HUES48 (cell line): ENCODE results near the gene ADAMTS17.

Experiments used
- H3K27ac ChIP-seq: one replicate; pipeline ENCODE4 v1.7.0; 2013; ENCODE audit warnings: low read depth, low read length, inconsistent platforms
- H3K27me3 ChIP-seq: 2 replicates; pipeline ENCODE4 v1.6.1; 2013; ENCODE audit warnings: mild to moderate bottlenecking, low read length; ENCODE audit not compliant: control insufficient read depth, insufficient read depth
- H3K36me3 ChIP-seq: 2 replicates; pipeline ENCODE4 v1.6.1; 2013; ENCODE audit warnings: low read length; ENCODE audit not compliant: control insufficient read depth, insufficient read depth
- H3K4me1 ChIP-seq: 2 replicates; pipeline ENCODE4 v1.6.1; 2013; ENCODE audit warnings: mild to moderate bottlenecking, low read length; ENCODE audit not compliant: control insufficient read depth, insufficient read depth
- H3K4me3 ChIP-seq: 2 replicates; pipeline ENCODE4 v1.5.1; 2013; ENCODE audit warnings: mild to moderate bottlenecking, low read depth, low read length
- H3K9ac ChIP-seq: 2 replicates; pipeline ENCODE4 v1.6.1; 2013; ENCODE audit warnings: mild to moderate bottlenecking, low read depth, low read length, moderate library complexity
- H3K9me3 ChIP-seq: 2 replicates; pipeline ENCODE4 v1.6.1; 2013; ENCODE audit warnings: low read length; ENCODE audit not compliant: control insufficient read depth, insufficient read depth

The ADAMTS17 gene, protein sequence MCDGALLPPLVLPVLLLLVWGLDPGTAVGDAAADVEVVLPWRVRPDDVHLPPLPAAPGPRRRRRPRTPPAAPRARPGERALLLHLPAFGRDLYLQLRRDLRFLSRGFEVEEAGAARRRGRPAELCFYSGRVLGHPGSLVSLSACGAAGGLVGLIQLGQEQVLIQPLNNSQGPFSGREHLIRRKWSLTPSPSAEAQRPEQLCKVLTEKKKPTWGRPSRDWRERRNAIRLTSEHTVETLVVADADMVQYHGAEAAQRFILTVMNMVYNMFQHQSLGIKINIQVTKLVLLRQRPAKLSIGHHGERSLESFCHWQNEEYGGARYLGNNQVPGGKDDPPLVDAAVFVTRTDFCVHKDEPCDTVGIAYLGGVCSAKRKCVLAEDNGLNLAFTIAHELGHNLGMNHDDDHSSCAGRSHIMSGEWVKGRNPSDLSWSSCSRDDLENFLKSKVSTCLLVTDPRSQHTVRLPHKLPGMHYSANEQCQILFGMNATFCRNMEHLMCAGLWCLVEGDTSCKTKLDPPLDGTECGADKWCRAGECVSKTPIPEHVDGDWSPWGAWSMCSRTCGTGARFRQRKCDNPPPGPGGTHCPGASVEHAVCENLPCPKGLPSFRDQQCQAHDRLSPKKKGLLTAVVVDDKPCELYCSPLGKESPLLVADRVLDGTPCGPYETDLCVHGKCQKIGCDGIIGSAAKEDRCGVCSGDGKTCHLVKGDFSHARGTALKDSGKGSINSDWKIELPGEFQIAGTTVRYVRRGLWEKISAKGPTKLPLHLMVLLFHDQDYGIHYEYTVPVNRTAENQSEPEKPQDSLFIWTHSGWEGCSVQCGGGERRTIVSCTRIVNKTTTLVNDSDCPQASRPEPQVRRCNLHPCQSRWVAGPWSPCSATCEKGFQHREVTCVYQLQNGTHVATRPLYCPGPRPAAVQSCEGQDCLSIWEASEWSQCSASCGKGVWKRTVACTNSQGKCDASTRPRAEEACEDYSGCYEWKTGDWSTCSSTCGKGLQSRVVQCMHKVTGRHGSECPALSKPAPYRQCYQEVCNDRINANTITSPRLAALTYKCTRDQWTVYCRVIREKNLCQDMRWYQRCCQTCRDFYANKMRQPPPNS

DNA sequence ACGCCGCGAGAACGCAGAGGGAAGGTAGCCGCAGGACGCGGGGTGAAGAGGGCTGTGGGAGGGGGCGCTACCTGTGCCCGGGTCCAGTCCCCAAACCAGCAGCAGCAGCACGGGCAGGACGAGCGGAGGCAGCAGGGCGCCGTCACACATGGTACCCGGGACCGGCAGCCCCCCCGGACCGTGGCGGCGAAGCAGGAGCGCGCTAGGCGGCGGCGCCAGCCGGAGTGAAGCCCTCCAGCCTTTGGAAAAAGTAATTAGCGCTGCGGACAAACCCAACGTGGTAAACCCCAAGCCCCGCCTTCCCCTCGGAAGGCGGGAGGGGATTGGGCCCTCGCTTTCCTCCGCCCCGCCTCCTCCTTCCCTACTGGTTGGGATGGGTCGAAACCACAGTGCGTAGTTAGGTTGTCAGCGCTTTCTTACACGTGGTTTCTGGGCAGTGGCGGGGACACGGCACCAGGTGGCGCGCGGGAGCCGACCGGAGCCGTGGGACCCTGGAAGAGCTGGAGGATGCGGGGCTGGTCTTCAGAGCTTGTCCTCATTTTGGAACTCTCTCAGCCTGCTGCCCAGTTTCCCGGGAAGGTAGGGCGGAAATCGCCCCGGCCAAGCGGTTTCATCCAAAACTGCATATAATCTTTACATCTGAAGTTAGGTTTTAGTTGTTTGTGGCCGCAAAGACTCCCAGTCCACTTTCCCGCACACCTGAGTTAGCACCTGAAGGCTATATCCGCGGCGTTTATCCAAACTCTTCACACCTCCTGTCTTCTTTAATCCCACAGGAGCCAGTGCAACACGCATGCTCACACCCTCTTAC lies at the start of gene ADAMTS17:
Gene ADAMTS17 (minus strand): TSS at position 226 of the 811 bp plus-strand sequence. CDS start 76 bp downstream, at position 150.
- Histone ChIP-seq H3K27ac (no peak within 1 kb of the TSS), H3K9me3 (no peaks in the 10 kb centered on the region), H3K9ac (no peak within 1 kb of the TSS), H3K36me3 (no peaks in the 10 kb centered on the region), H3K4me3 (peak within 1 kb of the TSS; percentile 72), H3K27me3 (peaks cover 44% of the 10 kb centered on the region), H3K4me1 (peaks cover 12% of the 10 kb centered on the region; the same call in 1 of the 2 replicates)

DNA sequence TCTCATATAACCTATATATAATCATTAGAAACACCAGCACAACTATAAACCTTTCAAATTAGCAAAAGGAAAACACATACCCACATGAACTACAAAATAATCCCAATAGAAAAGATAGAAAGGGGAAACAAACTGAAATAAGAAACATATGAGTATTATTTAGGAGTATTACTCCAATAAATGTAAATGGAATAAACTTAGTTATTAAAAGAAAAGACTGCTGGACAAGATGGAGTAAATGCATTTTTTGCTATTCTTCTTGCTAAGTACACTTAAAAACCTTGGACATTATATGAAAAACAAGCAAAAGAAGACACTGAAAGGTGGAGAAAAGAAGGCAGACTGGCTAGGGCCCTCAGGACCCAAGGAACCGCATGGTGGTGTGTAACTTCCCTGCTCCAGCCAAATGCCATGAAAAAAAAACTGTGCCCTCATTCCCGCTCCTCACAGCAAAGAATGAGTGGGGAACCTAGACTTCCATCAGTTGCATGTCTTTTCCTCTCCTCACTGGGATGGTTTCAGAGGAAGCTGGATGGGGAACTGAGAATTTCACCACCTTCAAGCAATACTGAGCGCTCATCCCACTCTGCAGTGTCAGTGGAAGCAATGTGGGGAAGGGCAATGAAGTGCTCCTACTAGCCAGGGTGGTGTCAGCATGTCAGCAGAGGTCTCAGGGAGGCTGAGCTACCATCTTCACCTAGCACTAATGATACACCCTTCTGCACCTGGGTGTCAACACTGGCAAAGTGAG lies 43.7 kb upstream of the ADAMTS17 start:
- no peak overlapping the region for H3K27ac ChIP-seq
- H3K27me3 ChIP-seq: no peaks in the 10 kb centered on the region
- H3K4me1 ChIP-seq: no peaks in the 10 kb centered on the region
- no peak overlapping the region for H3K4me3 ChIP-seq
- H3K9me3 ChIP-seq: peaks cover 47% of the 10 kb centered on the region
- no peaks in the 10 kb centered on the region for H3K36me3 ChIP-seq
- H3K9ac ChIP-seq: no peak overlapping the region

DNA sequence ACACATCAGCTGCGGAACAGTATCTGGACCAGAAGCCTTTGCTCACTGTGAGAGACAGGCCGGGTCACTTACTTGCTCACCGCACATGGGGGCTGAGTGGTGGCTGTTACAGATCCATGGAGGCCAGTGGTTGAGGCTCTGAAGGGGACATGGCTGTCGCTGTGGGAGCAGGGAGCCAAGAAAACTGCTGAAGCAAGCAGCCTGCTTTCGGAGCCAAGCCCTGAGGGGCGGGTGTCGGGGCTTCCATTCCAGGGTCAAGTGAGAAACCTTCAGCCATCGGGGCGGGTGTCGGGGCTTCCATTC lies 42.3 kb upstream of the ADAMTS17 start:
- no peaks in the 10 kb centered on the region for H3K27me3 ChIP-seq
- no peak overlapping the region for H3K27ac ChIP-seq
- H3K4me3 ChIP-seq: no peak overlapping the region
- H3K9ac ChIP-seq: no peak overlapping the region
- no peaks in the 10 kb centered on the region for H3K36me3 ChIP-seq
- peaks cover 50% of the 10 kb centered on the region for H3K9me3 ChIP-seq
- no peaks in the 10 kb centered on the region for H3K4me1 ChIP-seq

DNA sequence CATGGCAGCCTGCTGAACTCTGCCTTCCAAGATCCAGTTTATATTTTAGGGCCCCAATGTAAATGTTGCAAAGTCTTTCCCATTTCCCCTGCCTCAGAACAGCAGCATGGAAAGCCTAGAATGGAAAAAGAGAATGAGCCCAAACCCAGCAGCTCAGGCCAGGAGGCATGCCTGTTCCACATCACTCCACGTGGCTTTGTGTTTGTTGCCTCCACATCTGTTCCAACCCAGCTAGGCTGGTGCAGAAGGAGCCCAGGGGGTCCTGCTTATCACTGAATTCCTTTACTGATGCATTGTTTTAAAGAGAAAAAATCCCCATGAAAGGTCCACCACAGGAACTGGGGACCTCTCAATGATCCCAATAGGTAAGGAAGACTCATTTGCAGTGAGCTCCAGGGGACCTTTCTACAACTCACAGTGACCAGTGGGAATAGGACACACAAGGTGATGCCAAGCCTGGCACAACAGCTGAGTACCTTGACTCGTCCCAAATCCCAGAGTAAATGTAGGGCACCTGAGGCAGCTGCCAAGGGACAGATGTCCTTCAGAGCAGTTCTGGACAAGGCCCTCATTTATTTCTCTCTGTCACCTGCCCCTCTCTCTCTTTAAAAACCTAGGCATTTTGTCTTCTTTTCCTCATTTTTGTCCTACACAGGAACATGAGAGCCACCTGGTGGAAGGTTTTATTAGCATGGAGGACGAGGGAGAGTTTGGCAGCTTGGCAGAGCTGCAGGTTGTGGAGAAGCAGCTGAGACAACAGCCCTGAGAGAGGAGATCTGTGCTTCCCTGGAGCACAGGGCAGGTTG lies 41.7 kb upstream of the ADAMTS17 start:
- Histone ChIP-seq H3K9me3 (peaks cover 46% of the 10 kb centered on the region), H3K27ac (no peak overlapping the region), H3K9ac (no peak overlapping the region), H3K27me3 (no peaks in the 10 kb centered on the region), H3K4me1 (no peaks in the 10 kb centered on the region), H3K4me3 (no peak overlapping the region), H3K36me3 (no peaks in the 10 kb centered on the region)

DNA sequence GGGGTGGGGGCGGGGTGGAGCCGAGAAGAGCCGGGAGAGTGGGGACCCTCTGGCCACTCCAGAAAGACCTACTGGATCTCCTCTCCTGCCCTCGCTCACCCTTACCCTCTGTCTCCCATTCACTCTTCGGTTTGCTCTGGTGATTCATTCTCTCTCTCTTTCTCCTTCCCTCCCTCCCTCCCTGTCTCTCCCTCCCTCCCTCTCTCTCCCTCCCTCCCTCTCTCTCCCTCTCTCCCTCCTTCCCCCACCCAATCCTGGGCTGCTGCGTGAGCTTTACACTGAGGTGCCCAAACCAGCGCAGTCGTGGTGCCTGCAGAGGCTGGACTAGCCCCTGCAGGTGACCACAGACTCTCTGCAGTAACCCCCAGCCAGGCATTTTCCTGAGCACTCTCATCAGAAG lies 32.2 kb upstream of the ADAMTS17 start:
- no peak overlapping the region for H3K9ac ChIP-seq
- H3K4me1 ChIP-seq: no peaks in the 10 kb centered on the region
- H3K4me3 ChIP-seq: peak overlapping the region; percentile 75; the same call in 1 of the 2 replicates
- H3K27me3 ChIP-seq: peaks cover 33% of the 10 kb centered on the region
- H3K27ac ChIP-seq: no peak overlapping the region
- peaks cover 4% of the 10 kb centered on the region; the same call in 1 of the 2 replicates for H3K9me3 ChIP-seq
- H3K36me3 ChIP-seq: no peaks in the 10 kb centered on the region

DNA sequence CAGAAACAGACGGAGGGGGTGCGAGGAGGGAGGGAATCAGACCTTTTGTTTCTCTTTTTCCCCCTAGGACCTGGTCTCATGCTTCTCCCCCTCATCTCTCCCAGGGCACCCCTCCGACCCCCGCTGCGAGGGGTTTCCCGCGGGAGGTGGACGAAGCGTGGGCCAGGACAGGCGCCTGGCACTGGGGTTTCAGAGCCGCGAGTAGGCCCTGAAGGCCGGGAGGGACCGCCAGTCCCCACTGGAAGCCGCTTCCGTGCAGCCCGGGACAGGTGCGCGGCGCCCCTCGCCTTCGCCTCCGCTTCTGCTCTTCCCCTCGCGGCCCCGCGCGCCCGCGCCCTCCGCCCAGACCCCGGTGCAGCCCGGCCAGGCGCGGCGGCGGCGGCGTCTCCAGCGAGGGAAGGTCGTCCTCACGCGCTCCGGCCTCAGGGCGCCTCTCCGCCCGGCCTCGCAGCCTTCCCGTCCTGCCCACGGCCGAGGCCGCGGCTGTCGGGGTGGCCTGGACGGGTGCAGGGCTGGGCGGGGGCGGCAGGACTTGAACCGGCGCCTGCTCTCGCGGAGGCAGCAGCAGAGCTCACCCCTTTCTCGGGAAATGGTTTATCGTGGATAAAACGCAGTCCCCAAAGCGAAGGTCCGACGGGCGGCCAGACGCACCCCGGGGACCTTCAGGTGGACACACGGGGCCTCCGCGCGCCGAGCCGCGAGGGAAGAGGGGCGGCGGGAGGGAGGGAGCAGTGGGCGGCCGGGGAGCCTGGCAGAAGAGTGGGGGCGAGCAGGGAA lies 31.5 kb upstream of the ADAMTS17 start:
- Histone ChIP-seq H3K36me3 (no peaks in the 10 kb centered on the region), H3K9me3 (0 out of 2 replicates have a peak, but pooled peaks cover 4% of the 10 kb centered on the region), H3K4me1 (no peaks in the 10 kb centered on the region), H3K27ac (no peak overlapping the region), H3K9ac (peak overlapping the region; percentile 28; the same call in 1 of the 2 replicates), H3K4me3 (peak overlapping the region; percentile 75), H3K27me3 (peaks cover 33% of the 10 kb centered on the region)

DNA sequence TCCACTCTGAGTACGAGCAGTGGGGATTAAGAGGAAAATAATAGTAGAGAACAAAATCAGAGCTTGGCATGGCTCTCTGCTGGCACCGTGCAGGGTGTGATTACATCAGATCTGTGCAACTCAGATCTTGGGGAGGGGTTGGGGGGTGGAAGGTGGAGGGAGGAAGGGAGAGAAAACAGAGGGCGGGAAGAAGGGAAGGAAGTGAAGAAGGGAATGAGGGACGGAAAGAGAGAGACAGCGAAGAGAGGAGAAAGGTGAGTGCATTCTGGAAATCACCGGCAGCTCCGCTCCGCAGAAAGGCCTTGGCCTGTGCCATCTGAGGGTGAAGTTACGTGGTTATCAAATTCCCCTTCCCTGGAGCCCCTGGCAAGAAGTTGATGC lies 31.0 kb upstream of the ADAMTS17 start:
- Histone ChIP-seq H3K36me3 (no peaks in the 10 kb centered on the region), H3K27me3 (peaks cover 33% of the 10 kb centered on the region), H3K4me1 (no peaks in the 10 kb centered on the region), H3K9me3 (0 out of 2 replicates have a peak, but pooled peaks cover 4% of the 10 kb centered on the region), H3K4me3 (peak overlapping the region; percentile 75), H3K27ac (no peak overlapping the region), H3K9ac (peak overlapping the region; percentile 28; the same call in 1 of the 2 replicates)

DNA sequence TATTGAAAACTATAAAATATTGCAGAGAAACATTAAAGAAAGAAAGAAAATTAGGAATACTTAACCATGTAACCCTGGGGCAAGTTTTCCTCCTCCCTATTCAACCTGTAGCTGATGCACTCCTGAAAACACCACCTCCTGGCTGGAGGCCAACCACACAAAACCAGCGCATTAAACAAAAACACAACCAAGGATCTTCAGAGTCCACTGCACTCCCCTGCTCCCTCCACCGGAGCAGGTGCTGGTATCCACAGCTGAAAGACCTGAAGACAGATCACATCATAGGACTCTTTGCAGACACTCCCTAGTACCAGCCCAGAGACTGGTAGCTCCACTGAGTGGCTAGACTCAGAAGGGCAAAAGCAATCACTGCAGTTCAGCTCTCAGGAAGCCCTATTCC lies 13.6 kb upstream of the ADAMTS17 start:
- no peak overlapping the region for H3K9ac ChIP-seq

DNA sequence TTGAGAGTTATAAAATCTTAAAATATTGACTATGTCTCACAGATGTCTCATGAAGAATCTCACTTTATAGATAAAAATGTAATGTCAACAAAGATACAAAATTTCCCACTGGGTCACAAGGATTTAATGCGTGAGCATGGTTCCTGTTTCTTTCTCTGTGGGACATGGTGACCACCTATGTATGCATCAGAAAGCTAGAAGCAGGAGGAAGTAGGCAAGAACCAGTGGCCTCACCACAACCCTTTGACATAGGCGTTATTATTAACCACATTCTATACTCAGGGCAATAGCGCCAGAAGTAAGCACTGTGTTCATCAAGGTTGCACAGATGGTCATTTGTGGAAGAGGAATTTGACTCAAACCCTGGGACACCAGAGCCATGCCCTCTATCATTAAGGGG lies 11.7 kb upstream of the ADAMTS17 start:
- Histone ChIP-seq H3K27ac (no peak overlapping the region), H3K36me3 (no peaks in the 10 kb centered on the region)

More for the DNA sequence above, 13.6 kb upstream of the ADAMTS17 start:
- Histone ChIP-seq H3K27ac (no peak overlapping the region), H3K36me3 (no peaks in the 10 kb centered on the region), H3K27me3 (no peaks in the 10 kb centered on the region), H3K4me1 (0 out of 2 replicates have a peak, but pooled peaks cover 3% of the 10 kb centered on the region), H3K4me3 (no peak overlapping the region), H3K9me3 (no peaks in the 10 kb centered on the region)

More for the DNA sequence above, 11.7 kb upstream of the ADAMTS17 start:
- Histone ChIP-seq H3K4me1 (peaks cover 4% of the 10 kb centered on the region; the same call in 1 of the 2 replicates), H3K4me3 (no peak overlapping the region), H3K9me3 (no peaks in the 10 kb centered on the region), H3K27me3 (peaks cover 7% of the 10 kb centered on the region), H3K9ac (no peak overlapping the region)
